KOPT-K1 (cell line): ENCODE measurements around the gene PI4K2B.
"Not testable (repeated sequence)": the region's sequence is repeated elsewhere in the genome, so short reads cannot be mapped to it uniquely, and the experiment has no call there.

Experiments used
- H3K27ac ChIP-seq: fragments of 200-600 bp; sonication (generic); 2 replicates; pipeline ENCODE4 v1.5.1; 2016; ENCODE audit warnings: antibody characterized with exemption, mild to moderate bottlenecking, low read depth, low read length; ENCODE audit not compliant: poor library complexity, severe bottlenecking
- H3K36me3 ChIP-seq: fragments of 200-600 bp; sonication (generic); 2 replicates; pipeline ENCODE4 v1.5.1; 2017; ENCODE audit warnings: antibody characterized with exemption, mild to moderate bottlenecking, low read length, moderate library complexity; ENCODE audit not compliant: insufficient read depth
- H3K9me3 ChIP-seq: fragments of 200-600 bp; sonication (generic); 2 replicates; pipeline ENCODE4 v1.5.1; 2017; ENCODE audit warnings: antibody characterized with exemption, low read length, mild to moderate bottlenecking; ENCODE audit not compliant: insufficient read depth, poor library complexity, severe bottlenecking

PI4K2B gene

DNA sequence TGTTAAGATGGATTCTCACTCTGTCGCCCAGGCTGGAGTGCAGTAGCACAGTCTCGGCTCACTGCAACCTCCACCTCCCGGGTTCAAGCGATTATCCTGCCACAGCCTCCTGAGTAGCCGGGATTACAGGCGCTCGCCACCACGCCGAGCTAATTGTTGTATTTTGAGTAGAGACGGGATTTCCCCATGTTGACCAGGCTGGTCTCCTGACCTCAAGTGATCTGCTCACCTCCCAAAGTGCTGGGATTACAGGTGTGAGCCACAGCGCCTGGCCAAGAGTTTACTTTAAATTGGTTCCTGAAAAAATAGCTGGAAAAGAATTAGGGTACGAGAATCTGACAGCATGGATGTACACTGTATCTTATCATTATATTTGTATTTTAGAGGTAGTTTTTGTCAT, 20.0 kb downstream of the PI4K2B start:
- H3K9me3 ChIP-seq, H3K27ac ChIP-seq: not testable (repeated sequence)
- peaks cover 47% of the 10 kb centered on the region for H3K36me3 ChIP-seq

GRCh38 chr4:25258980-25259578, 25.2 kb downstream of the PI4K2B start:
- Histone ChIP-seq H3K27ac (no peak overlapping the region), H3K9me3 (no peaks in the 10 kb centered on the region), H3K36me3 (peaks cover 88% of the 10 kb centered on the region)

DNA sequence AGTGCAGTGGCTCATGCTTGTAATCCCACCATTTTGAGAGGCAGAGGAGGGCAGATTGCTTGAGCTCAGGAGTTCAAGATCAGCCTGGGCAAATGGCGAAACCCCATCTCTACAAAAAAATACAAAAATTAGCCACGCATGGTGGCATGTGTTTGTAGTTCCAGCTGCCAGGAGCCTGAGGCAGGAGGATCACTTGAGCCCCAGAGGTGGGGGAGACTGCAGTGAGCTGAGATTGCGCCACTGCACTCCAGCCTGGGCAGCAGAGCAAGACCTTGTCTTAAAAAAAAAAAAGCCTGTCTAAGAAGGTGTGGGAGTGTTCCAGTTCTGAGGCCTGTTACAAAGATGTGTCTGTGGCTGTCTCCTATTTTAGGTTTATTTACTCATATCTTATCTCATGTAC, 38.0 kb downstream of the PI4K2B start:
- Histone ChIP-seq H3K9me3 (no peaks in the 10 kb centered on the region), H3K27ac (no peak overlapping the region), H3K36me3 (peaks cover 86% of the 10 kb centered on the region)

DNA sequence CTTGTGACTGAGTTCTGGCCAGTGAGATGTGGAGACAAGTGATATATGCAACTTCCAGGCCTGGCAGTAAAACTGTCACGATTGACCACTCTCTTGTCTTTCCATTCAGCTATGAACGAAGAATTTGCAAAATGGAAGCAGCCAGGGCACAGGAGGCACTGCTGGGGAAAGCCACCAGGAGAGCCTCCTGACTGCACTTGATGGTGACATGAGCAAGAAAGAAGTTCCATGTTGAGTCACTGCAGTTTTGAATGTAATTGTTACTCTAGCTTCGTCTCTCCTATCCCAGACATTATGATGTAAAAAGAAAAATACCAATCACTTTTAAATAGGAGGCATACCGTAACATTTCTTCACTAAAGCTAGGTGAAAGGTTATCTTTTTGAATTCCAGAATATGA, 46.4 kb downstream of the PI4K2B start:
- H3K9me3 ChIP-seq = no peaks in the 10 kb centered on the region
- H3K36me3 ChIP-seq = peaks cover 52% of the 10 kb centered on the region
- H3K27ac ChIP-seq = no peak overlapping the region

DNA sequence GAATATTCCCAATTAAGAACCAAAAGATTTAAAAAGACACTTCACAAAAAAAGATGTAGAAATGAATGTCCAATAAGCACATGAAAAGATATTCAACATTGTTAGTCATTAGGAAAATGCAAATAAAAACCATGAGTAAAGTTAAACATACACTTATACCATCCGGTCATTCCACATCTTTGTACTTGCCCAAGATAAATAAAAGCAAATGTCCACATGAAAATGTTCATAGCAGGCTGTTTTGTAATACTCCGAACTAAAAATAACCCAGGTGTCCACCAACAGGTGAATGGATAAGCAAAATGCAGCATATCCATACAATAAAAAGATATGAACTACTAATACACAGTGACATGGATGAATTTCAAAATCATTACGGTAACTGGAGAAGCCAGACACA, 50.1 kb downstream of the PI4K2B start:
- Histone ChIP-seq H3K9me3 (no peaks in the 10 kb centered on the region), H3K27ac (no peak overlapping the region), H3K36me3 (peaks cover 26% of the 10 kb centered on the region; the same call in 1 of the 2 replicates)

DNA sequence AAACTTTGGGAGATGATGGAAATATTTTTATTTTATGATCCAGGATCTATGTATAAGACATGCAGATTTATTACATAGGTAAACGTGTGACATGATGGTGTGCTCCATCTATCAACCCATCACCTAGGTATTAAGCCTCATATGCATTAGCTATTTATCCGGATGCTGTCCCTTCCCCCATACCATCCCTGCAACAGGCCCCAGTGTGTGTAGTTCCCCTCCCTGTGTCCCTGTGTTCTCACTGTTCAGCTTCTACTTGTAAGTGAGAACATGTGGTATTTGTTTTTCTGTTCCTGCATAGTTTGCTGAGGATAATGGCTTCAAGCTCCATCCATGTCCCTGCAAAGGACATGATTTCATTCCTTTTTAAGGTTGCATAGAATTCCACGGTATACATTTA, 50.6 kb downstream of the PI4K2B start:
- H3K36me3 ChIP-seq = peaks cover 25% of the 10 kb centered on the region; the same call in 1 of the 2 replicates
- no peaks in the 10 kb centered on the region for H3K9me3 ChIP-seq
- no peak overlapping the region for H3K27ac ChIP-seq

DNA sequence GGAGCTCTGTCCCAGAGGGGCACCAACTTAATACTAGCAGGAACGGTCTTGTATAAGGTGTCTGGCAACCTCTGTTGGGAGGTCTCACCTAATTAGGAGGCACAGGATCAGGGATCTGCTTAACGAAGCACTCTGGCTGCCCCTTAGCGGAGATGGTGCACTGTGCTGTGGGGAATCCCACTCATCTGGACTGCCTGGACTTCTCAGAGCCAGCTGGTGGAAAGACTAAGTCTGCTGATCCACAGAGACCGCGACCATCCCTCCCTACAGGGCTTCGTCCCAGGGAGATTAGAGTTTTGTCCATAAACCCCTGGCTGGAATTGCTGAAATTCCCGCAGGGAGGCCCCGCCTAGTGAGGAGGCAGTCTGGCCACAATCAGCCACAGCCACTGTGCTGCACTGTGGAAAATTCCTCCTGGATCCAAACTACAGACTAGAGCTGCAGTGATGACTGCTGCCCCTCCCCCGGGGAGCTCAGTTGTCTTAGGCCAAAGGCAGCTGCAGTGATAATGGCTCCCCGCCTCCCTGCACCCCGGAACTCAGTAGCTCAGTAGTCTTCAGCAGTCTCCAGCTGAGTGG, 56.7 kb downstream of the PI4K2B start:
- Histone ChIP-seq H3K27ac (no peak overlapping the region), H3K36me3 (no peaks in the 10 kb centered on the region), H3K9me3 (no peaks in the 10 kb centered on the region)

GRCh38 chr4:25291158-25291733, 57.4 kb downstream of the PI4K2B start:
- H3K27ac ChIP-seq = no peak overlapping the region
- no peaks in the 10 kb centered on the region for H3K9me3 ChIP-seq
- H3K36me3 ChIP-seq = no peaks in the 10 kb centered on the region

DNA sequence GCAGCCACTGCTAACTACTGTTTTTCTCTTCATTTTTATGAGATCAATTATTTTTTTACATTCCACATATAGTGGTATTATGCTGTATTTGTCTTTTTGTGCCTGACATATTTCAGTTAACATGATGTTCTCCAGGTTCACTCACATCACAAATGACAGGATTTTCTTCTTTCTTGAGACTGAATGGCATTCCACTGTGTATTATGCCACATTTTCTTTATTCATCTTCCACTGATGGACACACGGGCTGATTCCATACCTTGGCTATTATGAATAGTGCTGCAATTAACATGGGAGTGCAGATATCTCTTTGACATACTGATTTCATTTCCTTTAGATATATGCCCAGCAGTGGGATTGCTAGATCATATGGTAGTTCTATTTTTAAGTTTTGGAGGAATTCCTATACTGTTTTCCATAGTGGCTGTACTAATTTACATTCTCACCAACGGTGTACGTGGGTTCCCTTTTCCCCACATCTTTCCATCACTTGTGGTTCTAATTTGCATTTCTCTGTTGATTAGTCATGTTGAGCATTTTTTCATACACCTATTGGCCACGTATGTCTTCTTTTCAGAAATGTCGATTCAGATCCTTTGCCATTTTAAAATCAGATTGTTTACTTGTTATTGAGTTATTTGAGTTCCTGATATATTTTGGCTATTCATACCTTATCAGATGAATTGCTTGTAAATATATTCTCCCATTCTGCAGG, 63.9 kb downstream of the PI4K2B start:
- H3K36me3 ChIP-seq = no peaks in the 10 kb centered on the region
- no peak overlapping the region for H3K27ac ChIP-seq
- no peaks in the 10 kb centered on the region for H3K9me3 ChIP-seq

GRCh38 chr4:25299476-25300203, 65.8 kb downstream of the PI4K2B start:
- Histone ChIP-seq H3K27ac (no peak overlapping the region), H3K36me3 (no peaks in the 10 kb centered on the region), H3K9me3 (no peaks in the 10 kb centered on the region)

DNA sequence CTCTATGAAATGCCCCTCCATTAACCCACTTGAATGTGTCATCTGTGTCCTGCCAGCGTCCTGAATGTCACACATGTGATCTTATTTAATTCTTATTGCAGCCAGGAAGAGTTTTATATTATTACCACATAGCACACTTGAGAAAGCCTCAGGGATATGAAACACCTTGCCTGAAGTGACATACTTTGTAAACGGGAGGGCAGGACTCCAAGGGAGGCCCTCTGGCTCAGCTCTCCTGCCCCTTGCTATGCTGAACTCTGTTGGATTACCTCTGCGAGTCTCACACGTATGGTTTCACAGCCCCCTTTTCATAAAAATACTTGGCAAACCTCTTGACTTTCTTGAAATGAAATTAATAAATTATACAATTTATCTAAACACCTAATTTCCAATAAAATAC, 67.6 kb downstream of the PI4K2B start:
- no peaks in the 10 kb centered on the region for H3K36me3 ChIP-seq
- H3K27ac ChIP-seq = no peak overlapping the region
- no peaks in the 10 kb centered on the region for H3K9me3 ChIP-seq

DNA sequence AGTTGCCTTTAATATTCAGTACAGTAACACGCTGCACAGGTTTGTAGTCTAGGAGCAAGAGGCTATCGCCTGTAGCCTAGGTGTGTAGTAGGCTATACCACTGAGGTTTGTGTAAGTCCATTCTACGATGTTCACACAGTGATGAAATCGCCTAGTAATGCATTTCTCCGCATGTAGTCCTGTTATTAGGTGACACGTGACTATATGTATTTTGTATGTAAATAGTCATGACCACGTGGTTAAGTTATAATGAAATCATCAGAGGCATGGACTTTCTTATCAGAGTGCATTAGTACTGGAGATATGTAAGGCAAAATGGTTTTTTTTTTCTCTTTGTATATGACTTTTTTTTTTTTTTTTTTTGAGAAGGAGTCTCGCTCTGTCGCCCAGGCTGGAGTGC, 68.8 kb downstream of the PI4K2B start:
- no peaks in the 10 kb centered on the region for H3K9me3 ChIP-seq
- H3K27ac ChIP-seq = no peak overlapping the region
- H3K36me3 ChIP-seq = no peaks in the 10 kb centered on the region

DNA sequence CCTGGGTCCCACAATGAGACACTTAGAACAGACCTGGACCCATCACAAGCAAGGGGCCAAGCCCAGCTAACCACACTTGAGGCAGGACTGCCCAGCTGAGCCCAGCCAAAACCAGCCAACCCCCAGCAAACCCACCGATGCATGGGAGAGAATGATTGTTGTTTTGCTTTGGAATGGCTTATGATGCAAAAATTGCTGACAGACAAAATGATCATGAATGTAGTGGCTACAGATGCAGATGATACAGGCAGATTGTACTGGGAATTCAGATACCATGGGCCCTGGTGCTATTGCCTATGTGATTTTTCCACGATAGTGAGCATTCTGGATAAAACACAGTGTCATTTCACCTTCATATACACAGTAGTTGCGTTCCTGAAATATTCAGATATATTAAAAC, 69.7 kb downstream of the PI4K2B start:
- Histone ChIP-seq H3K27ac (no peak overlapping the region), H3K36me3 (no peaks in the 10 kb centered on the region), H3K9me3 (no peaks in the 10 kb centered on the region)

- H3K27ac ChIP-seq = no peak overlapping the region
- H3K9me3 ChIP-seq = no peaks in the 10 kb centered on the region
These were observed 72.8 kb downstream of the PI4K2B start for GRCh38 chr4:25306518-25307057.

DNA sequence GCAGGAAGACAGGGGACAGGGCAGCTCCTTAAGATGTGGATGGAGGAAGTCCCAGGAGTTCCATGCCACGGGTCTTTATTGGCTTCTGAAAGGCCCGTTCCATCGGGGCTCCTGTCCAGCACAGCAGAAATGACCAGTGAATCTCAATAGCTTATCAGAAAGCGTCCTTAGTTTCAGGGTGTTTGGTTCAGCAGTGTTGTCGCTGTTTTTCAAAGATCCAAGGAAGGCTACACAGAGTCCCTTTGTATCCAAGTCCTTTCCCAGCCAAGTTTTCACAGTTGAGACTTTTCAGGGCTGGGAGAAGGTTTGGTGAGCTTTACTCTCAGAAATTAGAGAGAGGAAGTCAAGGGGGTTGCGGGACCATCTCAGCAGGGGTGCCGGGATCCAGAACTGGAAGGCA, 73.8 kb downstream of the PI4K2B start:
- no peaks in the 10 kb centered on the region for H3K9me3 ChIP-seq
- H3K27ac ChIP-seq = no peak overlapping the region
- no peaks in the 10 kb centered on the region for H3K36me3 ChIP-seq

More at GRCh38 chr4:25306518-25307057, 72.8 kb downstream of the PI4K2B start:
- no peaks in the 10 kb centered on the region for H3K36me3 ChIP-seq
